Cardiac atrium fibroblast (primary cell): ENCODE results near the gene TAF11L6. TPM values are rescaled to one million over a fixed set of nuclear protein-coding genes. Genes with fewer than 3 reads are reported as not detected.

Experiments used
- total RNA-seq: library from RNA; depleted of rRNA; stranded (reverse); fragments of >200 nt; gene quantifications from 2 replicates; pipeline ENCODE4 v1.2.3, GENCODE V29; 2015

TAF11L6 gene
- not detected in 2 replicates for total RNA-seq

GRCh38 chr5:17528369-17528768, at the start of gene TAF11L6:
Gene TAF11L6, plus strand, starts transcription at chr5:17528669.

DNA sequence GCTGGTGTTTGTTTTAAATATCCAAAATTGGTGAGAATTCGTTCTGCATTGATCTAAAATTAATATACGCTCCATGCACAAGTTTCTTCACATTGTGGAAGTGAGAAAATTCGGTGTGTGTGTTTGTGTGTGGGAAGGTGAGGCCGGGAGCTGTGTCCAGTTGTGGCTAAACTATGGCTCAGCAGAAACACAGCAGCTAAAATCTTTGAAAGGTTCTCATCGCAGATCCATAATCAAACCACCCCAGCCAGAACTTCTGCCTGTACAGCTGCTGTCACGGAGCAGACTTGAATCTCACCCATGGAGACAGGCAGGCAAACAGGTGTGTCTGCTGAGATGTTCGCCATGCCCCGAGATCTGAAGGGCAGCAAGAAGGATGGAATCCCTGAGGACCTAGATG, 30.5 kb upstream of the TAF11L6 start, which contains the start of gene TAF11L2:
TSS of gene TAF11L2 (plus strand) at position 301 of the 400 bp plus-strand sequence.

GRCh38 chr5:17518067-17518466, 10.4 kb upstream of the TAF11L6 start, which contains the start of gene TAF11L3:
Gene TAF11L3, plus strand, starts transcription at chr5:17518367.

GRCh38 chr5:17521501-17521900, 7.0 kb upstream of the TAF11L6 start, which contains the start of gene TAF11L4:
Gene TAF11L4, plus strand, starts transcription at chr5:17521801.

GRCh38 chr5:17524935-17525334, 3.5 kb upstream of the TAF11L6 start, which contains the start of gene TAF11L5:
Gene TAF11L5, plus strand, starts transcription at chr5:17525235.

Other genes starting within 250 kb of the TAF11L6 start
- not detected in 2 replicates for gene TAF11L2, start 30.4 kb upstream of the TAF11L6 start, total RNA-seq
- gene TAF11L3, start 10.3 kb upstream of the TAF11L6 start, total RNA-seq = not detected in 2 replicates
- not detected in 2 replicates for gene TAF11L4, start 6.9 kb upstream of the TAF11L6 start, total RNA-seq
- gene TAF11L5, start 3.4 kb upstream of the TAF11L6 start, total RNA-seq = not detected in 2 replicates
- gene TAF11L7, start 57.1 kb downstream of the TAF11L6 start, total RNA-seq = not detected in 2 replicates
- gene TAF11L8, start 62.3 kb downstream of the TAF11L6 start, total RNA-seq = not detected in 2 replicates
- gene TAF11L9, start 65.7 kb downstream of the TAF11L6 start, total RNA-seq = not detected in 2 replicates
- not detected in 2 replicates for gene TAF11L10, start 69.2 kb downstream of the TAF11L6 start, total RNA-seq
- not detected in 2 replicates for gene TAF11L11, start 75.5 kb downstream of the TAF11L6 start, total RNA-seq
- gene TAF11L12, start 81.7 kb downstream of the TAF11L6 start, total RNA-seq = not detected in 2 replicates
- not detected in 2 replicates for gene TAF11L13, start 103.4 kb downstream of the TAF11L6 start, total RNA-seq
- gene TAF11L14, start 105.8 kb downstream of the TAF11L6 start, total RNA-seq = not detected in 2 replicates